Kidney (tissue), 14 donors: Measurements from ENCODE around the gene PABPC4L. TPM values are rescaled to one million over a fixed set of nuclear protein-coding genes. Genes with fewer than 3 reads are reported as not detected.

ENCODE experiments used
- DNase-seq, 5 donors: peaks; one replicate each; pipeline ENCODE4 v3.0.0-alpha.2; 2013 to 2020
- FAIRE-seq: peaks from 2 replicates; lab custom pipeline; 2012; peaks lifted over from hg19 to GRCh38; lab: Jason Lieb, UNC
- H3K27ac ChIP-seq, 2 donors: one replicate each; pipeline ENCODE4 v1.7.0; 2013; ENCODE audit warnings: low read depth in 2 of 2, low read length in 2 of 2, inconsistent platforms in 1 of 2
- H3K27me3 ChIP-seq: one replicate; pipeline ENCODE4 v1.7.1; 2013; ENCODE audit warnings: low read length, inconsistent platforms; ENCODE audit not compliant: control insufficient read depth, insufficient read depth
- H3K36me3 ChIP-seq, 3 donors: one replicate each; pipeline versions ENCODE4 v1.7.0 to v1.7.1; 2013; ENCODE audit warnings: low read length in 3 of 3, control low read depth in 1 of 3, inconsistent platforms in 1 of 3; ENCODE audit not compliant: insufficient read depth in 3 of 3, control insufficient read depth in 2 of 3
- H3K4me1 ChIP-seq, 3 donors: one replicate each; pipeline versions ENCODE4 v1.7.0 to v1.7.1; 2013; ENCODE audit warnings: low read length in 3 of 3, inconsistent platforms in 1 of 3, low read depth in 1 of 3; ENCODE audit not compliant: control insufficient read depth in 2 of 3, insufficient read depth in 2 of 3
- H3K4me3 ChIP-seq, 3 donors: one replicate each; pipeline versions ENCODE4 v1.7.0 to v1.8.1; 2013; ENCODE audit warnings: low read length in 3 of 3, control low read depth in 1 of 3, inconsistent platforms in 1 of 3
- H3K9ac ChIP-seq, 3 donors: one replicate each; pipeline versions ENCODE4 v1.7.0 to v1.7.1; 2013; ENCODE audit warnings: low read length in 3 of 3, control low read depth in 1 of 3, inconsistent platforms in 1 of 3
- H3K9me3 ChIP-seq, 3 donors: one replicate each; pipeline versions ENCODE4 v1.7.0 to v1.7.1; 2013; ENCODE audit warnings: low read length in 3 of 3, control low read depth in 1 of 3, inconsistent platforms in 1 of 3; ENCODE audit not compliant: control insufficient read depth in 2 of 3, insufficient read depth in 1 of 3
- intact Hi-C: fragments of 100-400 bp; cut with DNase I; formaldehyde crosslinking; loops from one replicate; pipeline ENCODE4 v1.11.1; 2022
- polyA plus RNA-seq: library from polyadenylated mRNA; stranded (reverse); fragments of 350-450 nt; fragmentation: Illumina TruSeq; extraction: RNeasy Lipid Tissue Mini Kit (QIAGEN cat#74804); gene quantifications from one replicate; pipeline ENCODE4 v1.2.3, GENCODE V29; 2014; ENCODE audit warnings: low read depth, low replicate concordance; ENCODE audit not compliant: insufficient read depth
- total RNA-seq: library from RNA; stranded (reverse); fragmentation: NEBNext Ultra II Directional; extraction: Animal tissue kit (Norgen Biotek cat#: 25700); gene quantifications from one replicate; pipeline ENCODE4 v1.2.1, GENCODE V29; 2021
- TF ChIP-seq, protein P1 (sequence below): IDR thresholded peaks from 3 replicates; pipeline ENCODE4 v1.5.1; 2012; ENCODE audit warnings: mild to moderate bottlenecking, moderate library complexity, borderline replicate concordance; ENCODE audit not compliant: insufficient read depth; ENCODE audit errors: extremely low read depth
- donor health status: control.
- donor health status: control.
- donor health status: control.
- donor health status: control.
- donor health status: control.
- donor health status: DM: yes; HTN: yes; CAD: no.
- donor health status: Normal renal cell carcinoma (clear cell type).

Gene PABPC4L
- total and polyA plus RNA-seq, 2 donors from 2014 or later, result 0.47 to 3.0 TPM

- no peaks in the 10 kb centered on the region for H3K4me1 ChIP-seq
- no peaks in the 10 kb centered on the region for H3K27me3 ChIP-seq
- H3K4me3 ChIP-seq, result no peak overlapping the region
- TF ChIP-seq, protein P1, sequence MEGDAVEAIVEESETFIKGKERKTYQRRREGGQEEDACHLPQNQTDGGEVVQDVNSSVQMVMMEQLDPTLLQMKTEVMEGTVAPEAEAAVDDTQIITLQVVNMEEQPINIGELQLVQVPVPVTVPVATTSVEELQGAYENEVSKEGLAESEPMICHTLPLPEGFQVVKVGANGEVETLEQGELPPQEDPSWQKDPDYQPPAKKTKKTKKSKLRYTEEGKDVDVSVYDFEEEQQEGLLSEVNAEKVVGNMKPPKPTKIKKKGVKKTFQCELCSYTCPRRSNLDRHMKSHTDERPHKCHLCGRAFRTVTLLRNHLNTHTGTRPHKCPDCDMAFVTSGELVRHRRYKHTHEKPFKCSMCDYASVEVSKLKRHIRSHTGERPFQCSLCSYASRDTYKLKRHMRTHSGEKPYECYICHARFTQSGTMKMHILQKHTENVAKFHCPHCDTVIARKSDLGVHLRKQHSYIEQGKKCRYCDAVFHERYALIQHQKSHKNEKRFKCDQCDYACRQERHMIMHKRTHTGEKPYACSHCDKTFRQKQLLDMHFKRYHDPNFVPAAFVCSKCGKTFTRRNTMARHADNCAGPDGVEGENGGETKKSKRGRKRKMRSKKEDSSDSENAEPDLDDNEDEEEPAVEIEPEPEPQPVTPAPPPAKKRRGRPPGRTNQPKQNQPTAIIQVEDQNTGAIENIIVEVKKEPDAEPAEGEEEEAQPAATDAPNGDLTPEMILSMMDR, result no peak
- H3K9me3 ChIP-seq, result no peaks in the 10 kb centered on the region
- intact Hi-C loops, result no loop called here
- no peaks in the 10 kb centered on the region for H3K36me3 ChIP-seq
- DNase-seq (peak in 1 of 5 donors; percentile 61), FAIRE-seq (no peak)
- H3K9ac ChIP-seq, result no peak overlapping the region
- no peak overlapping the region for H3K27ac ChIP-seq
These were observed 42.4 kb upstream of the PABPC4L start for GRCh38 chr4:134243742-134244713.

- no peaks in the 10 kb centered on the region for H3K27me3 ChIP-seq
- H3K27ac ChIP-seq, result no peak overlapping the region
- FAIRE-seq, result no peak
- H3K4me1 ChIP-seq, result no peaks in the 10 kb centered on the region
- H3K4me3 ChIP-seq, result no peak overlapping the region
- no peaks in the 10 kb centered on the region for H3K36me3 ChIP-seq
- no peak for DNase-seq
- intact Hi-C loops, result no loop called here
- H3K9ac ChIP-seq, result no peak overlapping the region
- TF ChIP-seq, protein P1, result no peak
- no peaks in the 10 kb centered on the region for H3K9me3 ChIP-seq
These were observed 17.5 kb upstream of the PABPC4L start for GRCh38 chr4:134219043-134219442.

DNA sequence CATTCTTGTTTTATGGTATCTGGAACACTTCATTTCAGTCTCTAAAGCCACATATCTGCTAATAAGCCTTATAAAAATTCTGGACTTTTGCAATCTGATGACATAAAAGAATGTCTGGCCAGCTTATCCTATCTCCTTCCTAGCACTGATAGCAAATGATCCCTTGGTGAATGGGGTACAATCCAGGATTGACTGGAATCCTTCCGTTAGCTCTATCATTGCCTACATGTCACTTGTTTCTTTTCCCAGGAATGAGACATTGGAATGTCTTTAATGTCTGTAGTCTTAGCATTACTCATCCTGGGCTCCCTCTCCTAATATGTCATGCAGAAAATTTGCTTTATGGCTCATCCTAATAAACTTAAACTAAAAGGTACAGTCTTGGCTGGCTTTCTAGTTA, 14.8 kb upstream of the PABPC4L start:
- H3K9me3 ChIP-seq, result no peaks in the 10 kb centered on the region
- FAIRE-seq, result no peak
- TF ChIP-seq, protein P1, result no peak

More for the DNA sequence above, 14.8 kb upstream of the PABPC4L start:
- no peaks in the 10 kb centered on the region for H3K4me1 ChIP-seq
- no peak overlapping the region for H3K4me3 ChIP-seq
- no peak overlapping the region for H3K27ac ChIP-seq
- intact Hi-C loops, result no loop called here
- H3K27me3 ChIP-seq, result no peaks in the 10 kb centered on the region
- no peak overlapping the region for H3K9ac ChIP-seq
- no peaks in the 10 kb centered on the region for H3K36me3 ChIP-seq
- DNase-seq, result no peak
